B cell (primary cell): ENCODE results near the gene ZSWIM2.

Source experiments
- EZH2 ChIP-seq: IDR thresholded peaks from 2 replicates; pipeline ENCODE4 v1.6.1; 2012; ENCODE audit warnings: borderline replicate concordance, low read depth, mild to moderate bottlenecking, moderate library complexity, low read length; ENCODE audit not compliant: insufficient read depth, poor library complexity, severe bottlenecking
- TF ChIP-seq, protein P1 (sequence below): fragments of 200-600 bp; IDR thresholded peaks from one replicate; pipeline ENCODE4 v1.8.0; 2022; ENCODE audit warnings: antibody characterized with exemption, mild to moderate bottlenecking

DNA sequence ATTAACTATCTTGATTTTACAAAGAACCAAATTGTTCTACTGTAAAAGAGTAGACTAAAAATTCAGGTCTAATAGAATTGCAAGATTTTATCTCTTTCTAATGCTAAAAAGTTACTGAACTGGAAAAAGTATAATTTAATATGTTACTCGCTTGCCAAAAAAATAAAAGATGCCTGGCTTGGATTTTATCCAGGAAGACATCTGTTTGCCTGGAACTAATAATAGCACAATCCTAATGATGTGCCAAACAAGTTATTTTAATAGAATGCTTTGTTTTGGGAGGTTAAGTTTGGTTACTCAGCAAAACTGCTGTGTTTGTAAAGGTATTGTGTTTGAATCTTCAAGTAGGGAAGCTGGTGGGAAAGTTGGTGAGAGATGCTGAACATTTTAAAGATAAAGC lies 19.4 kb upstream of the ZSWIM2 start:
- TF ChIP-seq EZH2, result no peak
- TF ChIP-seq, protein P1, sequence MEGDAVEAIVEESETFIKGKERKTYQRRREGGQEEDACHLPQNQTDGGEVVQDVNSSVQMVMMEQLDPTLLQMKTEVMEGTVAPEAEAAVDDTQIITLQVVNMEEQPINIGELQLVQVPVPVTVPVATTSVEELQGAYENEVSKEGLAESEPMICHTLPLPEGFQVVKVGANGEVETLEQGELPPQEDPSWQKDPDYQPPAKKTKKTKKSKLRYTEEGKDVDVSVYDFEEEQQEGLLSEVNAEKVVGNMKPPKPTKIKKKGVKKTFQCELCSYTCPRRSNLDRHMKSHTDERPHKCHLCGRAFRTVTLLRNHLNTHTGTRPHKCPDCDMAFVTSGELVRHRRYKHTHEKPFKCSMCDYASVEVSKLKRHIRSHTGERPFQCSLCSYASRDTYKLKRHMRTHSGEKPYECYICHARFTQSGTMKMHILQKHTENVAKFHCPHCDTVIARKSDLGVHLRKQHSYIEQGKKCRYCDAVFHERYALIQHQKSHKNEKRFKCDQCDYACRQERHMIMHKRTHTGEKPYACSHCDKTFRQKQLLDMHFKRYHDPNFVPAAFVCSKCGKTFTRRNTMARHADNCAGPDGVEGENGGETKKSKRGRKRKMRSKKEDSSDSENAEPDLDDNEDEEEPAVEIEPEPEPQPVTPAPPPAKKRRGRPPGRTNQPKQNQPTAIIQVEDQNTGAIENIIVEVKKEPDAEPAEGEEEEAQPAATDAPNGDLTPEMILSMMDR, result no peak
